ENCODE results near the gene CEP162.
A peak's percentile ranks its signal among the peaks of the same experiment; 100 is the strongest.
"Not testable (repeated sequence)": the region's sequence is repeated elsewhere in the genome, so short reads cannot be mapped to it uniquely, and the experiment has no call there.

The CEP162 gene, protein sequence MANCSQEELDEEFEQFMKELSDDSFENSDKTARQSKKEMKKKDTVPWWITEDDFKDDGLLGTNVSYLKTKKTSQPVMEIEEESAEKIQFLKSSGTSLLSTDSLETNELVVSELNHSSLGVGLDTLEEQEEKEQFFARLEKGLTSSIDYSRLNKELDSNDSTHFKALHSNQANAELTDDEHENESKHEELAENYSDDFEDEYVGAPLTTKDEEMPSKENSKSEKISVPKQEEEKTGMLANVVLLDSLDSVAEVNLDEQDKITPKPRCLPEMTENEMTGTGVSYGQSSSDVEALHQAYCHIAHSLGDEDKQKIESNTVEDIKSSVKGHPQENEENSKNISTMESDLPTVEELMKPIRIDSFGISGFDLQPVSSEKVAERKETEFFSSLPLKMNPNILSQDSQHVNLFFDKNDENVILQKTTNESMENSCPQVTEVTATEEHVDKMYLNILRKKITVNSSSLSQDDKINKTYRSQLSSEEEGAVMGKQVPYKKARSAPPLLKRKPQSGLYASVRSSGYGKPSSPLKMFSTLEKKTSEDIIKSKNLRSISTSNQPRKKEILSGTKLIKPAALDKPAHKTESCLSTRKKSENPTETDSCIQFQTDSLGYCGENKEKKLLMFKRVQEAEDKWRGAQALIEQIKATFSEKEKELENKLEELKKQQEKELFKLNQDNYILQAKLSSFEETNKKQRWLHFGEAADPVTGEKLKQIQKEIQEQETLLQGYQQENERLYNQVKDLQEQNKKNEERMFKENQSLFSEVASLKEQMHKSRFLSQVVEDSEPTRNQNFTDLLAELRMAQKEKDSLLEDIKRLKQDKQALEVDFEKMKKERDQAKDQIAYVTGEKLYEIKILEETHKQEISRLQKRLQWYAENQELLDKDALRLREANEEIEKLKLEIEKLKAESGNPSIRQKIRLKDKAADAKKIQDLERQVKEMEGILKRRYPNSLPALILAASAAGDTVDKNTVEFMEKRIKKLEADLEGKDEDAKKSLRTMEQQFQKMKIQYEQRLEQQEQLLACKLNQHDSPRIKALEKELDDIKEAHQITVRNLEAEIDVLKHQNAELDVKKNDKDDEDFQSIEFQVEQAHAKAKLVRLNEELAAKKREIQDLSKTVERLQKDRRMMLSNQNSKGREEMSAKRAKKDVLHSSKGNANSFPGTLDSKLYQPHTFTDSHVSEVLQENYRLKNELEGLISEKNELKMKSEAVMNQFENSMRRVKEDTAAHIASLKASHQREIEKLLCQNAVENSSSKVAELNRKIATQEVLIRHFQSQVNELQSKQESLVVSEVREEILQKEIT (N-terminal part only)

DNA sequence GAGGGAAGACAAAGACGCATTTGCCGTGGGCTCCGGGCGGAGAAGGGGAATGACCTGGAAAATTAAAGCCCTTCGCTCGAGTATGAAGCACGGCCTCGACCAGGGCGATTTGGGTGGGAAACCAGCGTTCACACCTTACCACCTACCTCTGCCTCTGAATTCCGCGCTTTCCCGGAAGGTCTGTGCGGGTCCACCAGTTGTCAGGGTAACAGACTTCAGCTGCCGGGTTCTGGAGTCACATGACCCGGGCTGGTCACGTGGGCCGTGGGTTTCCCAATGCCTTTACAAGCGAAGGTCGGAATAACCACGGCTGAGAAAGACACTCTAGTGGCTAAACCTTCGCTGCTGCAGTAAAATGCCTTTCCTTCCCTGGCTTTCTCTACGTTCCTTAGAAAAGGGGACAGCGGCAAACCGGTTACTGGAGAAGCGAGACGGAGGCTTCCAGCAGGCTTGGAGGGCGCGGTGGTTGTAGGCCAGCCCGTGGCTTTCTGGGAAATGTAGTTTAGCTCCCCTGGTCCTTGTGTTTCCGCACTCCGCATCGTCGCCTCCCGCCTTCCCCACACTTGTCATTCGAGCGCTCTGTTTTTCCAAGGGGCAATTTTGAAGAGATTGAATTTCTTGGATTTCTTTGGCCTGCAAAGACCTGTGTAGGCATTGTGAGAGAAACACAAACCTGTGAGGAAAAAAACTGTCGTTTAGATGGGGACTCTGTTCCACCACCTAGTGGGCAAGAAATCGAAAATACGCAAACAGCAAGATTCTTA lies at the start of gene CEP162:
Gene CEP162 (minus strand): TSS at position 210 of the 764 bp plus-strand sequence. CDS start 1,250 bp downstream, outside the sequence.
- peak; percentile 88 for FAIRE-seq
- peak; percentile 75 for DNase-seq (ENCODE audit: insufficient read length, low spot score)

DNA sequence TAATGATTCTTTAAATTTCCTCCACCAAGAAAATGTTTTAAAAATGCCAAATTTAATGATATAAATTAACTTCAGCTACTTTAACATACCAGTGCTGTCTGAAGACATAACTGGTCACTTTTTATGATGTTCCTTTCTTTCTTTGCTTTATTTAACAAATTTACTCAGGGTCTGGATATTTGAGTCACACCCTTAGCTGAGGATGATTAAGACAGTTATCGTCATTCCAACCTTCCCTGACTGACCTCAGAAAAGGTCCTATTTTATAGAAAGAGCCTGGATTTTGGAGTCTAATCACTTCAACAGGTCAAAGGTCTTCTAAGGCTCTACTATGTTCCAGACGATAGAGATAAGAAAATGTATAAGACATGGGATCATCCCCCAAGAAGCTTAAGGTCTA lies 47.4 kb upstream of the CEP162 start:
- FAIRE-seq (no peak), DNase-seq (ENCODE audit: insufficient read length, low spot score) (no peak)

DNA sequence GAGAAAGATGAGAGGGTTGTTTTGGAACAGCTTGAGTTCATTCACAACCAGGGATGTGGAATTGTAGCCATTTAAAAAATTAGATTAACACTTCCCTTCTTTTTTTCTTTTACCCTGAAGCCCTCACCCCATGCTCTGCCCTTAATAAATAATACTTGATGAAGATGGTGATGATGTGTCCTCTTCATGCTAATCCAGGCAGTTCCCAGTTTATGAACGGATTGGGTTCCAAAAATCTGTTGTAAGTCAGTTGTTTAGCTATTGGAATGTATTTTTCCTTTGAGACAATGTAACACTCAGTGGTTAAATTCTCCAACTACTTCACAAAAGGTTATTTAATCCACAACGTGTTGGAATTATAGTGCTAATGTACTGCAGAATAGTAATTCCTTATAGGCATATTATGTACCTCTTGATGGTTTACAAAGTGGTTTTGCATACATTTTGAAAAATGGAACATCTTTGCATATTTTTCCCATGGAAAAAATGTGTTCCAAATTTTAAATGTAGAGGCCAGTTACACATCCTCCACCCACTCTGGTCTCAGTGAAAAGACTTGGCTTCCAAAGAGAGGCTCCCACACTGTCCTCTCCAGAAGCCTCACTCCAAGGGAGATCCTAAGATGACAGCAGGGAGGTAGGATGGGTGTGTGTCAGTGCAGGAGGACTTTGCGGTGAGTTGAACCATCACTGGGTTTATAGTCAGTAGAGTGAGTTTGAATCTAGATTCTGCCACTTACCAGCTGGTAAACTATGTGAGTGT lies 45.8 kb upstream of the CEP162 start:
- DNase-seq (ENCODE audit: insufficient read length, low spot score) (no peak), FAIRE-seq (no peak)

DNA sequence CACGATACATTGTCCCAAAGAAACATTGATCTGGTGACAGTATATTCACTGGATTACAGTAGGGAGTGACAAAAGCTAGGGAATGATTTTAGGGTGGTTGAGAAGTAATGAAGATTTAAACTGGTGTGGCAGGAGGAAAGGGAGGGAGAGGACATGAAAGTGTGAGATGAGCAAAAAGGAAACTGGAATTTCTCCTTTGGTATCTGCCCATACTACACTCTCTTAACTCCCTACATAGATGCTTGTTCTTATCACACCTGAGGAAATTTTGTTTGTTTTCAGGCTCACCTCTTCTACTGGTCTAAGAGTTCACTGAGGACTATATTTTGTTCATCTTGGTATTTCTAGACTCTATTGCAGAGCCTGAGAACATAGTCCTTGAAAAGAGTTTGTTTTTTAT lies 44.9 kb upstream of the CEP162 start:
- FAIRE-seq, result no peak
- no peak for DNase-seq (ENCODE audit: insufficient read length, low spot score)

DNA sequence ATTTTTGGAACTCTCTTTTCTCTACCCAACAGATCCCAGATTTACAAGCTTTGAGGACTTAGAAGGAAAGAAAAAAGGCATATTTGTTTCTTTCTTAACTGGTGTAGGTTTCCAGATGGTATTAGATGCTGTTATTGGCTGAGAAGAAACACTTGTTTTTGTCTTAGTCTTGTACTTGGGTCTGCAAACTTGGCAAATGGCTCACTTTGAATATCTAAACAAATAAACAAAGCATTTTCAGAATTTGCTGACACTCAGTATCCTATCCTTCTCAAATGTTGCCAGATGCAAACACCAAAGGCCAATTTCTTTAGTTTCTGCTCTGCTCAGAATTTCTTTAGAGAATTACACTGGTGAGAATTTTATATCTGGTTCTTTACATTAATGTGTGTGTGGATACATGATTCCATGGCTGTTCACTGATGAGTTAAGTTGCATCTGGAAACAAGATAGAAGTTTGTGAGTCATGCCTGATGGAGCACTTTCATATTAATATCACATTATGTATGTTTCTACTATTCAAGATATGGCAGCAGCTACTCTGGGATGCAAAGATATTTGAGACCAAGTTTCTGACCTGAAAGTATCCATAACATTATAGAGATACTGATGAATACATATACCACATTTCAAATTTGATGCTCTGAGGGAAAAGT lies 43.7 kb upstream of the CEP162 start:
- no peak for FAIRE-seq
- DNase-seq (ENCODE audit: insufficient read length, low spot score), result no peak

DNA sequence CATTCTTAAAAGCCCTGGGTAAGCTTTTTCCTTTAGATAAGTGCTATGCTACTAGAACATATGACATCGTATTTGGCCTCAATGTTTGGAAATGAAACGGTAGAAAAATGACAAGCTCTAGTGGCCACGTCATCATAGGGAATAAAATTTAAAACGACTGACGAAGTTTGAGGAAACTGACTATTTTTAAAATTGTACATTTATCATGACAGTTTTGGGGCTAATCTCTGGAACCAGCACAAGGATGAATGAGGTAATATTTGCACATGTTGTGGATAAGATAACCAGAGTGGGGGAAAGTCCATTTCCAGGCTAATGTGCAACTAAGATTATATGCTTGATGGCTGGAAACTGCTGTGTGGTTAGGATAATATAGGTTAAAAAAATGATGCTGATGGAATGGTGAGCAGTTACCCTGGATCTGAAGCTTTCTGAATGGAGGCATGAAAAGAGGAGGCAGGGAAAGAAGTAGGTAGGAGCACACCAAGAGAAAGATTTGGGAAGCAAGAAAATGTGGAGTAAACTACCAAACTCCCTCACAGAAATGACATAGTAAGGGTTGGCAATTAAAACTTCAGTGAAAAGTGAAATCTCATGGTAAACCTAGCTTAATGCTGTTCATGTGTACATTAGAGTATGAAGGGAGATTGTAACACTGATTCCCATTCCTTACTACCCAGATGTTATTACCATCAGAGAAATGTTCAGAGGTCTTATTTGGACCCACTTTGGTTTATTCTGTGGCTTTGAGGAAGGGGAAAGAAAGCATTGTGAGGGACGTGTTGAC lies 42.7 kb upstream of the CEP162 start:
- DNase-seq (ENCODE audit: insufficient read length, low spot score) (no peak), FAIRE-seq (no peak)

DNA sequence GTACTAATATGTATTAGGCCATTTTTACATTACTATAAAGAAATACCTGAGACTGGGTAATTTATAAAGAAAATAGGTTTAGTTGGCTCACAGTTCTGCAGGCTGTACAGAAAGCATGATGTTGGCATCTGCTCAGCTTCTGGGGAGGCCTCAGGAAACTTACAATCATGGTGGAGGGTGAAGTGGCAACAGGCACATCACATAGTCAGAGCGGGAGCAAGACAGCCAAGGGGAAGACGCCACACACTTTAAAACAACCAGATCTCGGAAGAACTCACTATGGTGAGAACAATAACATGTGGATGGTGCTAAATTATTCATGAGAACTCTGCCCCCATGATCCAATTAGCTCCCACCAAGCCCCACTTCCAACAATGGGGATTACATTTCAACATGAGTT lies 41.3 kb upstream of the CEP162 start:
- DNase-seq (ENCODE audit: insufficient read length, low spot score), result no peak
- FAIRE-seq, result no peak

DNA sequence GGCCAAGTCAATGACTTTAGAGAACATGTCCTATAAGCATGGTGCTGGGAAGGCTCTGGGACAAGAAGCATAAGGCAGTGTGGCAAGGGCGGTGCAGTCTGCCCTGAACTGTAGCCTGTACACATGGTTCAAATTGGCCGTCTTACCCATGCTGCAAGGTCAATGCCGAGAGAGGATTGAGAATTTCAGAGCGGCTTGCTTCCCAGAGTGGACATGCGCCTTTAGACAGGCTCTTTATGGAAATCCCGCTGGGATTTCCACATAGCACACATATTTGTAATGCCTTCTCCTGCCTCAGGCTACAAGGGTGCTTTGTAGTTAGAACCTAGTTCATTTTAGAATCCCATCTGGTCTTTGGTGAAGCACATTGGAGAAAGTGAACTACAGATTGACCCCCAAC lies 36.1 kb upstream of the CEP162 start:
- DNase-seq (ENCODE audit: insufficient read length, low spot score), result peak; percentile 5
- FAIRE-seq, result no peak

DNA sequence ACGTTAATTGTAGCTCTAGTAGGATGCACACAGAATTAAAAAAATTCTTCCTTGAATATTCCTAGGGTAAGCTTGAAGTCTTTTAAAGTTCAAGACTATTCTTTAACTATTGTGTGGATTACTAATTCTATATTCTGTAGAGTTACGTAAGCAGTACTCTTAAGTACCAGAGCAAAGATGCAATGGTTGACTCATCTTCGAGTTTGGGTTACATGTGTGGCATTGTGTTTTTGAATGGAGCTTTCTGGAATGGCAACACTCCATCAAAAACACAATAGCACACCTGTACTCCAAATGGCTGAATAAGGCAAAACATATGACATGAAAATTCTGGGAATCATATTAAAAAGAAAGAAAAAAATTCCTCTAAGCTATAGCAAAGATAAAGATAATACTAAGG lies 33.5 kb upstream of the CEP162 start:
- DNase-seq (ENCODE audit: insufficient read length, low spot score) (no peak), FAIRE-seq (no peak)

DNA sequence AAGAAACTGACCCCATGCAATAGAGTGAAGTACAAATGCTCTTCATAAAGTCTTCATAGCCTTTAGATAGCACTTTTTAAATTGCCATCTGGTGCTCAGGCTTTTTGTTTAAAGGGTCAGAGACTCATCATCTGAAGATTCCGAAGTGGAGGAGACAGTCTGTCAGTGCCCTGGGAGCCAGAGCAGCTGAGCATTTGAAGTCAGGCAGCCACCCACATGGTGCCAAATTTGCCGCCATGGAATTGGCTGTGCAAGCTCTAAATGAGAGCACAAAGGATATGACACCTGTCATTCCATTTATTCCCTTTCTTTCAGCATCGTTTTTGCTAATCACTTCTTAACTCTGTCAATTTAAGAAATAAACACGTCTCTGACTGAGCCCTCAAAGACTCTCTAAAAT lies 32.8 kb upstream of the CEP162 start:
- FAIRE-seq (no peak), DNase-seq (ENCODE audit: insufficient read length, low spot score) (no peak)

DNA sequence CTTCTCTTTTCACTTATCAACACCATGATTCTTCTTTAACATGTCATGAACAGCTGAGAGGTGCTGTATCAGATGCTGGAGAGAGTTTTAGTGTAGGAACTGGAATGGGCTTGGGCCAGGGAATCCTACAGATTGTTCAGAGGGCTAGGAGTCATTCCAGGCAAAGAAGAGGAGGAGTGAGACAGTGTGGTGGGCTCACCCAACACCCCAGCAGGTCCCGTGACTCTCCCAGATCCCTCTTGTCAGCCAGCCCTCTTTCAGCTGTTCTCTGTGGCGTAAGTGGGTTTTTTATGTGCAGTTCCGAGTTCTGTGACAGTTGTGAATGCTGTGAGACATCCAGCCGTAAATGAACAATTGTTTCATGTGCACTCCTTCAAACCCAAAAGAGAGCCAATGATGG lies 31.4 kb upstream of the CEP162 start:
- DNase-seq (ENCODE audit: insufficient read length, low spot score) (no peak), FAIRE-seq (no peak)

DNA sequence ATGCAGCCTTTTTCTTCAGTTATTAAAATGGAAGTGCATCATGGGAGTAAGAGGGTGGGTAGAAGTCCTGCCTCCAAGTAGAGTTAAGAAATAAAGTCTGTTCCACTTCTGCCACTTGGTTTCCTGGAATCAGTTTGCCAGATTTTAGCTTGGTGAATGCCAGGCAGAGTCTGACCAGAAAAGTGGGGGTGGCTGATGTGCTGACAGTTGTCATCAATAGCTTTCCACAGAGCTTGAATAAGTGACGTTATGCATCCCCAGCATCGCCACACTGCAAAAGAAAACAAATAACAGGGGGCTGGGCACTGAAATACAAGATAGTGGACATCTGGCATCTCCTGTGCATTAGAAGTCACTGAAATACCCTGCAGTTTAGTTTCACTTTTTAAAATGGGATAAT lies 30.8 kb upstream of the CEP162 start:
- DNase-seq (ENCODE audit: insufficient read length, low spot score) (no peak), FAIRE-seq (no peak)

DNA sequence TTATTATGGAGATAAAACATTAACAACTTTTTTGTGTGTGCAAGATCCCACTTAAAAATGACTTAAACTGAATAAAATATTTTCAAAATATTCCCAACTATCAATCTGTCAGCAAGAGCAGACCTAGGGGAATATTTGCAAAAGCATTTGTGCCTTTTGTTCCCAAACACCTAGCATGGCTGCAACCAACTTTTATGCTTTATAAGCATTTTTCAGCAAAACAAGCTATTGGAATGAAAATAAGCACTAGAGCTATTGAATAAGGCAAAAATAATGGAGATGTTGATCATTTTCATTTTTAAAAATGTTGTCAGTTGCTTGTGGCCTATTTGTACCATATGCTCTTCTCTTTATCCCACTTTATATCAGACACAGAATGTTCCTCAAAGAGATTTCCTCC lies 28.2 kb upstream of the CEP162 start:
- FAIRE-seq, result no peak
- no peak for DNase-seq (ENCODE audit: insufficient read length, low spot score)

DNA sequence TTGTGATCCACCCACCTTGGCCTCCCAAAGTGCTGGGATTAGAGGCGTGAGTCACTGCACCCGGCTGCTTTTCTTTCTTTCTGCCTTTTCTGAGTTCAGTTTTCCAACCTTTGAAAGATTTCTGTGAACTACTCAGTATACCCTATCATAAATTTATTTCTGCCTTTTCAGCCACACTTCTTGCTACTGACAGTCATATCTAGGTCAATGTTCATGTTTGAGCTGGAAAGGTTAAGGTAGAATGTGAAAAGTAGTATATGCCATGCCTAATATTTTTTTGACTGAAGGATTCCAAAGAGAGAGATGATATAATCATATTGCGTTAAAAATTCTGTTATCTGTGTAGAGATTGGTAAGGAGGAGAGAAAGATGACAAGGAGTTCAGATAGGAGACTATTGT lies 25.9 kb upstream of the CEP162 start:
- FAIRE-seq, result no peak

DNA sequence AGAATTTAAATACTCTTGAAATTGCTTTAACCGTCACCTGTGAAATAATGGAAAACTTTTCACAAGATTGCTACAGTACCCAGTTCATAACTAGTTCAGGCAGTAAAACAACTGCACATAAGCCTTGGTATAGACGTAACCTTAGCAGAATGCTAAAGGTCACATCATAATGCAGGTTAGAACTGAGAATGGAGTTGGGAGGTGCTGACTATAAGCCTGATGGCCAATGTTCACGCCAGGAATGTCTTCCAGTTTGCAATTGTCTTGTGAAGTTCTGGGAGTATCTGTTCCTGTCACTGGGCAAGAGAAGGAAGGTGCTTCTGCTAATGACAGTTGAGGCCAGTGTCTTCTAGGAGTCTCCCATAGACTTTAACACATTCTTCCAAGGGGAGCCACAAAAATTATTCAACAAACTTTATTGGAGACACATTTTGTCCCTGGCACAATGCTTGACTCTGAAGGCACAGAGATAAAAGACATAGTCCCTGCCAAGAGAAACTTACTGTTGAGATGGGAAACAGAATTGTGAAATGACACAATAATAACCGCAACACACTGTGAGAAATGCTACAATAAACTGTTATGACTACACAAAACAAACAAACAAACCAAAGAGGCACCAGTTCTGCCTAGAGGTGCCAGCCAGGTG lies 24.6 kb upstream of the CEP162 start:
- FAIRE-seq, result no peak
- DNase-seq (ENCODE audit: insufficient read length, low spot score), result no peak

More for the DNA sequence above, 25.9 kb upstream of the CEP162 start:
- DNase-seq (ENCODE audit: insufficient read length, low spot score), result no peak

DNA sequence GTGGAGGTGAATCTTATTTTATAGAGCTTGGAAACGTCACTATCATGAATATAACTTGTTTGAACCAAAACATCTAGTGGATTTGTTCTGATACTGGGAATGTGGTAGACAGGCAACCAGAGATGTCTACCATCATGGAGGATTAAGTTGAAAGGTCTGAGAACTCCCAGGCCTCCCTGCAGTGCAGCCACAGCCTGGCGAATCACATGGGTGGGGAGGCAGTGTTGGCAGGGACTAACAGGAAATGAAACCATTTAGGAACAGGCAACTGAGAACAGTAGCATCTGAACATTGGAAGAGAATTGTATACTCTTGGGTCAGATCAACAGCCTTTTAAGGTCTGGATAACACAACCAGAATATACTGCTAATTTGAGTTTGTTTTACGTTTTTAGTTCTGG lies 22.3 kb upstream of the CEP162 start:
- DNase-seq (ENCODE audit: insufficient read length, low spot score), result no peak
- FAIRE-seq, result no peak

DNA sequence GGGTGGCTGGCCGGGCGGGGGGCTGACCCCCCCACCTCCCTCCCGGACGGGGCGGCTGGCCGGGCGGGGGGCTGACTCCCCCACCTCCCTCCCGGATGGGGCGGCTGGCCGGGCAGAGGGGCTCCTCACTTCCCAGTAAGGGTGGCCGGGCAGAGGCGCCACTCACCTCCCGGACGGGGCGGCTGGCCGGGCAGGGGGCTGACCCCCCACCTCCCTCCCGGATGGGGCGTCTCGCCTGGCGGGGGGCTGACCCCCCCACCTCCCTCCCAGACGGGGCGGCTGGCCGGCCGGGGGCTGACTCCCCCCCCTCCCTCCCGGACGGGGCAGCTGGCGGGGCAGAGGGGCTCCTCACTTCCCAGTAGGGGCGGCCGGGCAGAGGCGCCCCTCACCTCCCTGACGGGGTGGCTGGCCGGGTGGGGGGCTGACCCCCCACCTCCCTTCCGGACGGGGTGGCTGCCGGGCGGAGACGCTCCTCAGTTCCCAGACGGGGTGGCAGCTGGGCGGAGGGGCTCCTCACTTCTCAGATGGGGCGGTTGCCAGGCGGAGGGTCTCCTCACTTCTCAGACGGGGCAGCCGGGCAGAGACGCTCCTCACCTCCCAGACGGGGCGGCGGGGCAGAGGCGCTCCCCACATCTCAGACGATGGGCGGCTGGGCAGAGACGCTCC lies 17.1 kb upstream of the CEP162 start:
- DNase-seq (ENCODE audit: insufficient read length, low spot score); FAIRE-seq: not testable (repeated sequence)
